ENCODE data around the gene NEK9. TPM values are rescaled to one million over a fixed set of nuclear protein-coding genes. Genes with fewer than 3 reads are reported as not detected.

The NEK9 gene
- total and polyA plus RNA-seq, 2 donors (not counting 1 experiment from before 2014, with no cell fraction given), result 35.1 to 110 TPM

DNA sequence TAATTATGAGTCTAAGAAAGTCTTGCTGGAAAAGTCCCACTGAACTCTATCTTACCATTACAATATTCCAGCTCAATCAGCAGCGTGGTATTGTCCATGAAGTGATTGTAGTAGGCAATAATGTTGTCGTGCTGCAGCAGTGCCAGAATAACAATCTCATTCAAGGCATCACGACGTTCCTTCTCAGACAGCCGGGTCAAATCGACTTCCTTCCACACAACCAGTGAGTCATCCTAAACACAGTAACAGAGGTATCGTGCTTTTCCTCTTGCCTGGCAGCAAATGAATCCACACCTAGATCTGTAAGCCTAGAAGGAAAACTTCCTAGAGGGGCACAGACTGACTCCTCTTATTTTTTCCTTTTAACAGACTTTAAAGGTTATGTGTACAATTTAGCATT, 2.9 kb downstream of the NEK9 start:
- DNase-seq (no peak), ATAC-seq (ENCODE audit: low read depth) (no peak)
- Histone ChIP-seq H3K9me3 (ENCODE audit: control extremely low read depth in 1 of 3, control insufficient read depth in 2 of 3, insufficient read depth in 1 of 3, low read length in 2 of 3) (no peaks in the 10 kb centered on the region), H3K36me3 (replicated peaks in 1 of 2; ENCODE audit: control extremely low read depth in 1 of 2, control insufficient read depth in 1 of 2, extremely low read depth in 1 of 2, insufficient read depth in 2 of 2, low read length in 1 of 2) (peaks cover 4 to 20% of the 10 kb centered on the region in 2 experiments), H3K4me2 (replicated peaks; ENCODE audit: low read depth, low read length, poor library complexity, severe bottlenecking) (no peak overlapping the region), H3K27me3 (replicated peaks in 1 of 4; ENCODE audit: control extremely low read depth in 1 of 4, control insufficient read depth in 3 of 4, insufficient read depth in 4 of 4, low read length in 3 of 4) (no peaks in the 10 kb centered on the region), H3K27ac (ENCODE audit: low read length in 2 of 2) (peak overlapping the region in 1 of 2 donors; percentile 37), H3K9ac (ENCODE audit: low read length) (no peak overlapping the region), H3K79me2 (ENCODE audit: control insufficient read depth, insufficient read depth, low read length) (peaks cover 53% of the 10 kb centered on the region), H4K20me1 (ENCODE audit: control insufficient read depth, insufficient read depth, low read length, poor library complexity, severe bottlenecking) (no peaks in the 10 kb centered on the region), H2AFZ (ENCODE audit: insufficient read depth, low read depth, low read length, poor library complexity, severe bottlenecking) (no peak overlapping the region), H3K4me1 (ENCODE audit: control insufficient read depth in 2 of 2, insufficient read depth in 2 of 2, low read length in 2 of 2) (peaks cover 17 to 21% of the 10 kb centered on the region in 2 donors), H3K4me3 (ENCODE audit: control extremely low read depth in 1 of 5, extremely low read depth in 1 of 5, insufficient read depth in 1 of 5, low read depth in 2 of 5, low read length in 4 of 5) (no peak overlapping the region)
- Mint-ChIP-seq H3K4me3 (no peak overlapping the region), H3K4me1 (peaks cover 36% of the 10 kb centered on the region), H3K27ac (peak overlapping the region; percentile 60), H3K27me3 (no peaks in the 10 kb centered on the region), H3K9me3 (ENCODE audit: insufficient read depth) (no peaks in the 10 kb centered on the region)
- CTCF ChIA-PET, result interaction anchor here (0.7 to 10.9 kb wide), 6 partner anchors 10 to 311 kb away, joined by 3 to 321 read pairs (median 4); no protein-coding TSS in a partner anchor
- 32% methylated on average over 4 of the region's 7 CpGs for WGBS (ENCODE audit: insufficient coverage)
- TF ChIP-seq, protein P1, sequence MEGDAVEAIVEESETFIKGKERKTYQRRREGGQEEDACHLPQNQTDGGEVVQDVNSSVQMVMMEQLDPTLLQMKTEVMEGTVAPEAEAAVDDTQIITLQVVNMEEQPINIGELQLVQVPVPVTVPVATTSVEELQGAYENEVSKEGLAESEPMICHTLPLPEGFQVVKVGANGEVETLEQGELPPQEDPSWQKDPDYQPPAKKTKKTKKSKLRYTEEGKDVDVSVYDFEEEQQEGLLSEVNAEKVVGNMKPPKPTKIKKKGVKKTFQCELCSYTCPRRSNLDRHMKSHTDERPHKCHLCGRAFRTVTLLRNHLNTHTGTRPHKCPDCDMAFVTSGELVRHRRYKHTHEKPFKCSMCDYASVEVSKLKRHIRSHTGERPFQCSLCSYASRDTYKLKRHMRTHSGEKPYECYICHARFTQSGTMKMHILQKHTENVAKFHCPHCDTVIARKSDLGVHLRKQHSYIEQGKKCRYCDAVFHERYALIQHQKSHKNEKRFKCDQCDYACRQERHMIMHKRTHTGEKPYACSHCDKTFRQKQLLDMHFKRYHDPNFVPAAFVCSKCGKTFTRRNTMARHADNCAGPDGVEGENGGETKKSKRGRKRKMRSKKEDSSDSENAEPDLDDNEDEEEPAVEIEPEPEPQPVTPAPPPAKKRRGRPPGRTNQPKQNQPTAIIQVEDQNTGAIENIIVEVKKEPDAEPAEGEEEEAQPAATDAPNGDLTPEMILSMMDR (IDR thresholded peaks at IDR 0.05), result no peak
- TF ChIP-seq EZH2 (IDR thresholded peaks at IDR 0.05; ENCODE audit: borderline replicate concordance, insufficient read depth, low read depth, low read length, poor library complexity, severe bottlenecking), result no peak
- intact Hi-C loops (cut with micrococcal nuclease), result loop anchor here (10.0 kb wide), 1 partner anchor 59 kb away; the partner anchor contains the start of genes ACYP1 and ZC2HC1C
- POLR2A ChIA-PET, result interaction anchor here (0.6 kb wide), 1 partner anchor 13 kb away, joined by 3 read pairs; no protein-coding TSS in a partner anchor

DNA sequence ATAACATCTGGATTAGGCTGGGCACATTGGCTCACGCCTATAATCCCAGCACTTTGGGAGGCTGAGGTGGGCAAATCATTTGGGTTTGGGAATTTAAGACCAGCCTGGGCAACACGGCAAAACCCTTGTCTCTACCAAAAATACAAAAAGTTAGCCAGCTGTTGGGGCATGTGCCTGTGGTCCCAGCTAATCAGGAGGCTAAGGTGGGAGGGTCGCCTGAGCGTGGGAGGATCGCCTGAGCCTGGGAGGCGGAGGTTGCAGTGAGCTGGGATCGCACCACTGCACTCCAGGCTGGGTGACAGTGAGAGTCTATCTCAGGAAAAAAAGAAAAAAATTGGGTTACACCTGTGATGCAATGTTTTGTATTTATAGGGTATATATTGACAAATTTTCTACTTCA, 5.3 kb downstream of the NEK9 start:
- no peak overlapping the region for H3K4me2 ChIP-seq (replicated peaks; ENCODE audit: low read depth, low read length, poor library complexity, severe bottlenecking)
- no peak overlapping the region for H3K27ac ChIP-seq (ENCODE audit: low read length in 2 of 2)
- no peak overlapping the region for H2AFZ ChIP-seq (ENCODE audit: insufficient read depth, low read depth, low read length, poor library complexity, severe bottlenecking)
- H3K27me3 Mint-ChIP-seq, result no peaks in the 10 kb centered on the region
- H3K27ac Mint-ChIP-seq, result no peak overlapping the region
- peaks cover 12 to 13% of the 10 kb centered on the region in 2 donors for H3K4me1 ChIP-seq (ENCODE audit: control insufficient read depth in 2 of 2, insufficient read depth in 2 of 2, low read length in 2 of 2)
- H3K9me3 Mint-ChIP-seq (ENCODE audit: insufficient read depth), result no peaks in the 10 kb centered on the region
- TF ChIP-seq, protein P1 (IDR thresholded peaks at IDR 0.05), result no peak
- no peak for TF ChIP-seq EZH2 (IDR thresholded peaks at IDR 0.05; ENCODE audit: borderline replicate concordance, insufficient read depth, low read depth, low read length, poor library complexity, severe bottlenecking)
- POLR2A ChIA-PET, result no interaction called here
- ATAC-seq (ENCODE audit: low read depth) (no peak), DNase-seq (no peak)
- peaks cover 46% of the 10 kb centered on the region for H3K79me2 ChIP-seq (ENCODE audit: control insufficient read depth, insufficient read depth, low read length)
- peaks cover 8 to 39% of the 10 kb centered on the region in 2 experiments for H3K36me3 ChIP-seq (replicated peaks in 1 of 2; ENCODE audit: control extremely low read depth in 1 of 2, control insufficient read depth in 1 of 2, extremely low read depth in 1 of 2, insufficient read depth in 2 of 2, low read length in 1 of 2)
- no peaks in the 10 kb centered on the region for H3K9me3 ChIP-seq (ENCODE audit: control extremely low read depth in 1 of 3, control insufficient read depth in 2 of 3, insufficient read depth in 1 of 3, low read length in 2 of 3)
- H3K4me3 ChIP-seq (ENCODE audit: control extremely low read depth in 1 of 5, extremely low read depth in 1 of 5, insufficient read depth in 1 of 5, low read depth in 2 of 5, low read length in 4 of 5), result no peak overlapping the region
- CTCF ChIA-PET, result interaction anchor here (10.9 kb wide), 1 partner anchor 180 kb away, joined by 321 read pairs; no protein-coding TSS in a partner anchor
- no peak overlapping the region for H3K9ac ChIP-seq (ENCODE audit: low read length)
- intact Hi-C loops (cut with micrococcal nuclease), result loop anchor here (10.0 kb wide), 1 partner anchor 57 kb away; the partner anchor contains the start of genes ACYP1 and ZC2HC1C
- no peaks in the 10 kb centered on the region for H3K27me3 ChIP-seq (replicated peaks in 1 of 4; ENCODE audit: control extremely low read depth in 1 of 4, control insufficient read depth in 3 of 4, insufficient read depth in 4 of 4, low read length in 3 of 4)
- 98% methylated on average over 5 of the region's 7 CpGs for WGBS (ENCODE audit: insufficient coverage)
- H3K4me3 Mint-ChIP-seq, result no peak overlapping the region
- H4K20me1 ChIP-seq (ENCODE audit: control insufficient read depth, insufficient read depth, low read length, poor library complexity, severe bottlenecking), result no peaks in the 10 kb centered on the region
- H3K4me1 Mint-ChIP-seq, result peaks cover 22% of the 10 kb centered on the region

Measured in B cell (primary cell).